NCI-H1694 (cell line): ENCODE results near the gene PDCD1LG2.
"Not testable (repeated sequence)": the region's sequence is repeated elsewhere in the genome, so short reads cannot be mapped to it uniquely, and the experiment has no call there.

ENCODE experiments used
- DNase-seq: peaks from one replicate; lab custom pipeline; 2025; lab: John Stamatoyannopoulos, UW

PDCD1LG2 gene

GRCh38 chr9:5510360-5510931 is at the start of gene PDCD1LG2:
Gene PDCD1LG2, plus strand, starts transcription at chr9:5510531. Its CDS starts 12,016 bp downstream, at chr9:5522547.
- DNase-seq = no peak

DNA sequence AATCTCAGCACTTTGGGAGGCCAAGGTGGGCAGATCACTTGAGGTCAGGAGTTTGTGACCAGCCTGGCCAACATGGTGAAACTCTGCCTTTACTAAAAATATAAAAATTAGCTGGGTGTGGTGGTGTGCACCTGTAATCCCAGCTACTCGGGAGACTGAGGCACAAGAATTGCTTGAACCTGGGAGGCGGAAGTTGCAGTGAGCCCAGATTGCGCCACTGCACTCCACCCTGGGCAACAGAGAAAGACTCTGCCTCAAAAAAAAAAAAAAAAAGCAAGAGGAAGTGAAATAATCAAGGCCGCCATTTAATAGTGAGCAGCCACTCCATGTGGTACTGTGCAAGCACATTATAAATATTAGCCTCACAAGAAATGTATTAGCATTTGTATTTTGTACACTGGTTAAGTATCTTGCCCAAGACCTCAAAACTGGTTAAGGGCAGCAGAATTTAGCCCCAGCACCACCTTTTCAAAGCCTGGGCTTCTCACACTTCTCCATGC is 45.5 kb upstream of the PDCD1LG2 start:
- DNase-seq = not testable (repeated sequence)

DNA sequence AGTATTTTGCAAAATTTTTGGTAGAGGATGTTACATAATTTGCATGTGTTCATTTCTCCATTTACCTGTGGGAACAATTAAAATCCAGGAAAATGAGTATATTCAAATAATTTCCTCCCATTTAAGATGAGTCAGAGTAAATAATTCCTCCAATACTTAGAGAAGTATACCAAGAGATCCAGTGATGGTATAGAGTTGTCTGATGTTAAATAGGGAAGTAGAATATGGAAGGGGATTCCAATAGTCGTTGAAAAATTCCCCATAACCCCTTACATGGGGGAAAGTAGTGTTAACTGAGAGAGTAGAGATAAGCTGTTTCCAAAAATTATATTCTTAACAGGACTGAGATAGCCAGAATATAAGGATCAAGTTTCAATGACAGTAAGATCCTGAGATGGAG is 44.3 kb upstream of the PDCD1LG2 start:
- DNase-seq = no peak

DNA sequence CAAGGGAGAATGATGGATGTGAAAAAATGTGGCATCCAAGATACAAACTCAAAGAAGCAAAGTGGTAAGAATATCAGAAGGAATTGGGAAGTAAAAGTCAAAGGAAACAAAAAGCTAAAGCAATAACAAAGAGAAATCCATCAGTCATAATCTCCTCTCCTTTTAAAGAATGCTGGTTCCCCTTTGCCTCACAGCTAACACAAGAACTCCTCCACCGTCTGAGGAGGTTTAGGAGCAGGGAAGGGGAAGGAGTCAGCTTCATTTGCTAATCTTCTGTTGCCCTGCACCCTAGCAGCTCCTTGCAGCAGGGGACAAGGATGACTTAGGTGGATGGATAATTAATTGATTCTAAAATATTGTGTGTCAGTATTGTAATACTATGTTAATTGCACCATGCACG is 43.6 kb upstream of the PDCD1LG2 start:
- no peak for DNase-seq

DNA sequence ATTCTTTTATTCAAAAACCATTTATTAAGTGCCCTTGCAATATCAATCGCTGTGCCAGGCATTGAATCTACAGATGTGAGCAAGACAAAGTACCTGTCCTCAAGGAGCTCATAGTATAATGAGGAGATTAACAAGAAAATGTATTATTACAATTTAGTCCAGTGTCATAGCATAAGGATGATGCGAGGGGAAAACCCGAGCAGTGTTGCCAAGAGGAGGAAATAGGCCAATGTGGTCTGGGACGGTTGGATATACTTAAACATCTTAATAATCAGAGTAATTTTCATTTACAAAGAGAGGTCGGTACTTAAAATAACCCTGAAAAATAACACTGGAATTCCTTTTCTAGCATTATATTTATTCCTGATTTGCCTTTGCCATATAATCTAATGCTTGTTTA is 41.5 kb upstream of the PDCD1LG2 start:
- DNase-seq = no peak

DNA sequence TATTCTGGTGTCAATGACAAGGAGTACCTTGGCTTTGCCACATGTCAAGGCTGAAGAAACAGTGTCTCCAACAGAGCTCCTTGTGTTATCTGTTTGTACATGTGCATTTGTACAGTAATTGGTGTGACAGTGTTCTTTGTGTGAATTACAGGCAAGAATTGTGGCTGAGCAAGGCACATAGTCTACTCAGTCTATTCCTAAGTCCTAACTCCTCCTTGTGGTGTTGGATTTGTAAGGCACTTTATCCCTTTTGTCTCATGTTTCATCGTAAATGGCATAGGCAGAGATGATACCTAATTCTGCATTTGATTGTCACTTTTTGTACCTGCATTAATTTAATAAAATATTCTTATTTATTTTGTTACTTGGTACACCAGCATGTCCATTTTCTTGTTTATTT is 40.2 kb upstream of the PDCD1LG2 start:
- DNase-seq = no peak

DNA sequence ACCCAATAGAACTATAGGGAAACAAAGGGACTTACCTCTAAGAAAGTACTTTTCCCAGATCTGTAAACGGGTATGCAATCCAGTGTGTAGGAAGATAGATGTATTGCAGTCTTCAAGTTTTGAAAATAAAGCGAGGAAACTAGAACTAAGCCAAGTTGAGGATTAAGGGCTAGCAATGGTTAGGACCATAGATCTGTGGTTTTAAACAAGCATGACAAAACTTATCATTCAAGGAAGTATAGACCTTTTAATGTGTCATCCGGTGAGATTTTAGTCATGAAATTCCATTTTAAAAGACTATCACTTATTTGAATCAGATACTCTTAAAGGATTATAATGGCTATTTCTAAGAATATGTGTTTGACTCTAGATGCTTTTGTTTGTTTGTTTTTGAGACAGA is 39.5 kb upstream of the PDCD1LG2 start:
- DNase-seq = no peak

DNA sequence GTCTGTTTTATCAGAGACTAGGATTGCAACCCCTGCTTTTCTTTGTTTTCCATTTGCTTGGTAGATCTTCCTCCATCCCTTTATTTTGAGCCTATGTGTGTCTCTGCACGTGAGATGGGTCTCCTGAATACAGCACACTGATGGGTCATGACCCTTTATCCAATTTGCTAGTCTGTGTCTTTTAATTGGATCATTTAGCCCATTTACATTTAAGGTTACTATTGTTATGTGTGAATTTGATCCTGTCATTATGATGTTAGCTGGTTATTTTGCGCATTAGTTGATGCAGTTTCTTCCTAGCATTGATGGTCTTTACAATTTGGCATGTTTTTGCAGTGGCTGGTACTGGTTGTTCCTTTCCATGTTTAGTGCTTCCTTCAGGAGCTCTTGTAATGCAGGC is 34.7 kb upstream of the PDCD1LG2 start:
- DNase-seq = not testable (repeated sequence)

GRCh38 chr9:5478206-5478605 is 32.1 kb upstream of the PDCD1LG2 start:
- DNase-seq = no peak

GRCh38 chr9:5479994-5480694 is 30.2 kb upstream of the PDCD1LG2 start:
- no peak for DNase-seq

DNA sequence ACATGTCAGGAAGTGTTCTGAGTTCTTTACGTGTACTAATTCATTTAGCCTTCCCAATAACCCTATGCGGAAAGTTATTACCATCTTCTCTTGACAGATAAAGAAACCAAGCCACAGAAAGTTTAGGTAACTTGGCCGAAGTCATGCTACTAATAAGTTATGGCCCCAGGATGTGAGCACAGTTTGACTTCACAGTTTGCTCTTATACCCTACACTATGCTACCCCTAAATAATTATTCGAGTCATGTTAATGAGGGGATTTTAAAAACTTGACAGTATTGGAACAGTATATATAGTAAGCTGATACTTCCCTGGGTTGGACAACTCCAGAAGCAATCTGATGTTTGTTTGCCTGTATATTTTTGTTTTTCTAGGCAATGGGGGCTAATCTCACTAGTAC is 29.4 kb upstream of the PDCD1LG2 start:
- no peak for DNase-seq

DNA sequence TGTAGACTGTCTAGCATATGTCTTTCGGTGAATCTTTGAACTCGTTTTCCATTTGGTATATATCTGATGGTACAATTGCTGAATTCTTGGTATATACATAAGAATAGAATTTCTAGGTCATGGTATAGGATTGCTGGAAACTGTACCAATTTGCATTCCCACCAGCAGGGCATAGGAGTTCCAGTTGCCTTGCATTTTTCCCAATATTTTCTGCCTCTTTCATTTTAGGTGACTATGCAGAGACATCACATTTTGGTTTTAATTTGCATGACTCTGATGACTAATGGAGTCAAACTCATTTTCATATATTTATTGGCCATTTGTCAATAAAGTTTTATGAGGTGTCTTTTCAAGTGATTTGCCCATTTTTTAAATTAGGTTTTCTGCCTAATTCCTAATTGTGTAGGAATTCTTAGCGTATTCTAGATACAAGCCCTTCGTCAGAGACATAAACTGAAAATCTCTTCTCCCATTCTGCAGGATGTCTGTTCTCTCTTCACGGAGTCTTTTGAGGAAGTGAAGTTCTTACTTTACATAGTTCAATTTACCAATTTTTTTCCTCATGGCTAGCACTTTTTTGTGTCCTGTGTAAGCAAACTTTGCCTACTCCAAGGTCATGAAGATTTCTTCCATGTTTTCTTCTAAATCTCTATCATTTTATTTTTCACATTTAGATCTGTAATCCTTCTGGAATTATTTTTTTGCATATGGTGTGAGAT is 28.9 kb upstream of the PDCD1LG2 start:
- no peak for DNase-seq

- DNase-seq = no peak
Observed at GRCh38 chr9:5482194-5482593, 28.1 kb upstream of the PDCD1LG2 start.

DNA sequence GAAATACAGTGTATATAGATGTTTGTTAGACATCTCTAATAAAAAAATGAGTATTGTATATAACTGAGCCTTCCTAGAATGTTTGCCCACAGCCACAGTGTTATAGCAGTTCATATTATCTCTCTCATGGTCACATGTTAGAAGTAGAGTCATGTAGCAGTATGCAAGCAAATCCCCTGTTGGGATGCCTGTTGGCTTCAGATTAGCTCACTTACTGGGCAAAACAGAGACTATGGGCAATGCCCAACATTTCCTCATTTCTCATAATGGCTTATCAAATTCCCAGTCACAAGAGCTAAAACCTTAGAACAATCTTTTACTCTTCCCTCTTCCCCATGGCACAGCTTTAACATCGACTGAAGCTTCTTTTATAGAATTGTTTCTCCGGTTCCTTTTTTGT is 27.0 kb upstream of the PDCD1LG2 start:
- no peak for DNase-seq

DNA sequence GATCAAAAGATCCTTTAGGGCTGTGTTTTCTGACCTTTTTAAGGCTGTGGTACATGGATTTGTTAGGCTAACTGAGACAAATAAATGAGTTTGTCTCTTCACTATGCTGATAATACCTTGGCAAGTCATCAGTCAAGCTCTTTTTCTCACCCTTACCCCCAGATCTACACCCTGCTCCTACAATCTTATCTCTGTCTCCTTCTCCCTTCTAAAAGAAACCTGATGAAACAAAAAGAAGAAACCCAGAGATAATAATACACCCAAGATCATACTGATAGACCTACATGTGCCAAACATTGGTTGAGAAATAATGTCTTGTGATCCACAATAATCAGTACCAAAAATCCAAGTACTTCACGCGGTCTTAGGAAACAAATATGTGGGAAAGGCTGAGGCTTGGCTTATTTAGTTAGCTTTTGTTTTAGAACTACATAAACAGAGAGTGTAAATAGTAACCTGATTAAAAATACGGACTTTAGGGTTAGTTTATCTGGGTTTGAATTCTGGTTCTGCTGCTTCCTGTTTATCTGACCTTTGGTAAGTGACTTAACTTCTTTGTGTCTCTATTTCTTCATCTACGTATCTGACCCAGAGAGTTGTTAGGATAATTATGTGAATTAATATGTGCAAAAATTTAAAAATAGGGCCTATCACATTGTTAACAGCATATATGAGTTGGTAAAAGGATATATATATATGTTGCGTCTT is 24.8 kb upstream of the PDCD1LG2 start:
- DNase-seq = no peak

DNA sequence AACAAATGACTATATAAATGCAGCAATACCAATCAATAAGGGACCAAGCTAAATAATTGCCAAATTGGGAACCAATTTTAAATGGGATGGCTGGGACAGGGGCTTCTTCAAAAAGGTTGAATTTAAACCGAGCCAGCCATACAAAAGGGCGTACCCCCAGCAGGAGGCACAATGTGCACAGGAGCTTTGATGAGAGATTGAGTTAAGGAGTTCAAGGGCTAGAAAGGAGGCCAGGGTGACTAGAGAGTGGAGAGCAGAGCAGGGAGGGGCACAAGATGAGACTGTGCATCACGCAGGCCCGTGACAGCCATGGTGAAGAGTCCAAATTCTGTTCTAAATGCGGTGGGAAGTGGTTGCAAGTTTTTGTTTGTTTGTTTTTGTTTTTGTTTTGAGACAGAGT is 23.3 kb upstream of the PDCD1LG2 start:
- DNase-seq = no peak

DNA sequence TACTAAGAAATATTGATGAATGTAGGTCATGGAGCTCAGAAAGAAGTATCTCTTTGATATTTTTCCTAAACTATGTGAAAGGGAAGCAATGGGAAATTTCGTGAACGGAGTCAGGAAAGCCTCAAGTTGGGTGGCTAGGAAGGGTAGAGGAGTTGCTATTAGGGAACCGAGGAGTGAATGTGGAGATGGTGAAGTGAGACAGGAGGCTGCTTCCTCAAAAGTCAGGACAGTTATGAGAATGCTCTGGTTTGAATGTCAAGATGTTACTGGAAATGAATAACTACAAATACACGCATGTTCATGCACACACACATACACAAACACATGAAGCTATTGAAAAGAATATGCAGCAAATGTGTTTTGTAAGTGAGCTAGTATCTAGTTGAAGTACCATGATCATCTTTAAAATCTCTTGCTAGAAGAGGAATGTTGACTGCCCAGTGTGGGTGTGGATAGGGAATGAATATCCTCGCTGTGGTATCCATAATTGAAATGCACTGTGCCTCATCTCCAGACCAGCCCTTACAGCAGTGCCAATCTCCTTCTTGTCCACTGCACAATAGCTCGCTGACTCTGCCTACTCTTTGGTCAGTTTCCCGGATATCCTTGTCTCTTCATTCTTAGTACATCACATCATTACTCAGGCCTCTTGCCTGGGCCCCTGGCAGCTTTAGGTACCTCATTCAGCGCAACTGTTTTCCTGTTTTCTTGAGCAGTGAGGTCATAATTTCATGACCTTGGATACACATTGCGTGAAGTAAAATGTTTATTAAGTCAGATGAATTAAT is 21.9 kb upstream of the PDCD1LG2 start:
- no peak for DNase-seq

DNA sequence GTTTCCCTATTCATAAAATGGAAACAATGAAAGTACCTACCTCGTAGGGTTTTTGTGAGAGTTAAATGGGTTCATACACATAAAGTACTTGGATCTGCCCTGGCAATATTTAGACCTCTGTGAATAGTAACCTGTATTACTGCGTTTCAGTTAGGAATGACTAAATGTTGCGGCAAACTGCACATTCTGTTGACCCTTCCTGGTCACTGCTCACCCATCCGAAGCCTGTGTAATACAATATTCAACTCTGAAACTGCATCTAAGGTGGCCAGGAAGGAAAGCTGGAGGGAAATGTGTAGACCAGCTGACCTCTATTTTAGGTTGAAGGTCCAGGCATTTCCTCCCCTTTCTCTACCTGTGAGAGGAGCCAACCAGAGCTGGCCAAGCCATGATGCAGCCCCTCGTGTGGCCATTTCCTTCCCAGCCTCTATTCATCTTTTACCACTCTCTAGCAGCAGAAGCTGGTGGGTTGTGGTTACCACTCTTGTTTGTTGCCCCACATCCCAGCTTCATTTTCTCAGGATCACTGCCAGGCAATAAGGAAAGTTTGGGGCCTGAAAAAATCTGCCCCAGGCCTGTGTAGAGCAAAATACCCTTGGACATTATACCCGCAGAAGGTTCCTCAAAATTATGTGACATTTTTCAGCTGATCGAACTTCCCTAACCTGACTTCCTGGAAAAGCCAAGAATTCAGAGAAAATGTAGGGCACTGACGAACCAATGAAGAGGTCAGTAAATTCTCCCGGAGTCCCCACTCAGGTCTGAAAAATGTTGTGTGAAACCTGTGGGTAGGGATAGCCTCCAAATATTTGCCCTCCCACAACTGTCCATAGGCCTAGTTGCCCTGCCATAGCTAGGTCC is 20.5 kb upstream of the PDCD1LG2 start:
- no peak for DNase-seq

GRCh38 chr9:5492965-5493678 is 17.2 kb upstream of the PDCD1LG2 start:
- no peak for DNase-seq
